Renal cortex interstitium (tissue), 11 donors: ENCODE data around the gene C15orf39. TPM values are rescaled to one million over a fixed set of nuclear protein-coding genes. Genes with fewer than 3 reads are reported as not detected.

Source experiments
- DNase-seq, 11 donors: peaks; one replicate each; pipeline ENCODE4 v3.0.0-alpha.2; 2013; ENCODE audit warnings: low read depth in 9 of 11, low spot score in 4 of 11; ENCODE audit errors: extremely low read depth in 1 of 11
- polyA plus RNA-seq, 3 donors: library from polyadenylated mRNA; unstranded; fragments of 120-200 nt; gene quantifications; one replicate each; pipeline ENCODE4 v1.2.1, GENCODE V29; 2013; ENCODE audit not compliant: insufficient read length in 3 of 3

C15orf39 gene
- polyA plus RNA-seq, 3 donors: 9.0 to 12.3 (median 11.9) TPM

- DNase-seq: no peak
Observed at GRCh38 chr15:75188499-75188898, 13.2 kb upstream of the C15orf39 start.

- DNase-seq: no peak
Observed at GRCh38 chr15:75191235-75191634, 10.4 kb upstream of the C15orf39 start.

- no peak for DNase-seq
Observed at GRCh38 chr15:75192307-75192706, 9.4 kb upstream of the C15orf39 start.

- no peak for DNase-seq
Observed at GRCh38 chr15:75193272-75193671, 8.4 kb upstream of the C15orf39 start.

- DNase-seq: no peak
Observed at GRCh38 chr15:75193976-75194375, 7.7 kb upstream of the C15orf39 start.

GRCh38 chr15:75194397-75194796 lies 7.3 kb upstream of the C15orf39 start:
- no peak for DNase-seq

GRCh38 chr15:75195122-75195765 lies 6.4 kb upstream of the C15orf39 start:
- DNase-seq: peak in 6 of 11 donors; percentile 41 to 74 (median 60)

GRCh38 chr15:75195766-75196241 lies 5.9 kb upstream of the C15orf39 start:
- no peak for DNase-seq

- no peak for DNase-seq
Observed at GRCh38 chr15:75197062-75197630, 4.5 kb upstream of the C15orf39 start.

GRCh38 chr15:75198560-75199356 lies 2.9 kb upstream of the C15orf39 start:
- DNase-seq: no peak

GRCh38 chr15:75199357-75199940 lies 2.2 kb upstream of the C15orf39 start:
- DNase-seq: no peak

GRCh38 chr15:75200391-75200764 lies 1.3 kb upstream of the C15orf39 start:
- DNase-seq: no peak

- no peak for DNase-seq
Observed at GRCh38 chr15:75200765-75201615, 692 bp upstream of the C15orf39 start.

GRCh38 chr15:75202251-75203016 lies 752 bp downstream of the C15orf39 start:
- peak in 1 of 11 donors; percentile 45 for DNase-seq

- no peak for DNase-seq
Observed at GRCh38 chr15:75203017-75203907, 1.6 kb downstream of the C15orf39 start.

- DNase-seq: no peak
Observed at GRCh38 chr15:75203908-75204263, 2.2 kb downstream of the C15orf39 start.

- DNase-seq: peak in 10 of 11 donors; percentile 55 to 82 (median 74)
Observed at GRCh38 chr15:75204340-75205063, 2.8 kb downstream of the C15orf39 start.
